Left ventricle myocardium inferior (tissue), 1 donor: ENCODE results near the gene CRK. TPM values are rescaled to one million over a fixed set of nuclear protein-coding genes. Genes with fewer than 3 reads are reported as not detected.

Experiments
- DNase-seq: peaks from one replicate; pipeline ENCODE4 v3.0.0-alpha.2; 2020
- H3K27ac ChIP-seq: fragments of 200-600 bp; replicated peaks from 2 replicates; pipeline ENCODE4 v1.8.0; 2021
- H3K27me3 ChIP-seq: fragments of 200-600 bp; 2 replicates; pipeline ENCODE4 v1.8.0; 2021; ENCODE audit warnings: low read depth
- H3K36me3 ChIP-seq: fragments of 200-600 bp; 2 replicates; pipeline ENCODE4 v1.8.0; 2021
- H3K4me1 ChIP-seq: fragments of 200-600 bp; 2 replicates; pipeline ENCODE4 v1.8.0; 2021
- H3K4me3 ChIP-seq: fragments of 200-600 bp; 2 replicates; pipeline ENCODE4 v1.8.0; 2021; ENCODE audit warnings: mild to moderate bottlenecking, moderate library complexity
- H3K9me3 ChIP-seq: fragments of 200-600 bp; replicated peaks from 2 replicates; pipeline ENCODE4 v1.8.0; 2021
- CTCF ChIP-seq: fragments of 200-600 bp; IDR thresholded peaks from 2 replicates; pipeline ENCODE4 v1.8.0; 2021; ENCODE audit warnings: antibody characterized with exemption, mild to moderate bottlenecking, borderline replicate concordance
- intact Hi-C: fragments of 100-400 bp; cut with micrococcal nuclease; formaldehyde crosslinking; loops from one replicate; pipeline ENCODE4 v1.11.0; 2022
- total RNA-seq: library from RNA; stranded (reverse); fragmentation: NEBNext Ultra II Directional; extraction: Animal tissue kit (Norgen Biotek cat#: 25700); gene quantifications from one replicate; pipeline ENCODE4 v1.2.1, GENCODE V29; 2021
- donor health status: DM: no; HTN: yes; CAD: no; lungs with severe emphysema.

CRK gene
- total RNA-seq, 1 donor from 2014 or later = 37.5 TPM

- no peak for TF ChIP-seq CTCF
- intact Hi-C loops = no loop called here
- Histone ChIP-seq H3K4me3 (peak overlapping the region; percentile 28), H3K4me1 (peaks cover 95% of the 10 kb centered on the region), H3K27me3 (no peaks in the 10 kb centered on the region), H3K36me3 (peaks cover 35% of the 10 kb centered on the region), H3K9me3 (no peaks in the 10 kb centered on the region), H3K27ac (peak overlapping the region; percentile 98)
- DNase-seq = no peak
These were observed 38.2 kb upstream of the CRK start for GRCh38 chr17:1494203-1494602.

- H3K36me3 ChIP-seq = peaks cover 35% of the 10 kb centered on the region
- no peaks in the 10 kb centered on the region for H3K9me3 ChIP-seq
- intact Hi-C loops = no loop called here
- H3K4me1 ChIP-seq = peaks cover 95% of the 10 kb centered on the region
- no peak for TF ChIP-seq CTCF
- H3K27ac ChIP-seq = peak overlapping the region; percentile 98
- H3K4me3 ChIP-seq = peak overlapping the region; percentile 84
- no peaks in the 10 kb centered on the region for H3K27me3 ChIP-seq
- peak; percentile 55 for DNase-seq
These were observed 37.4 kb upstream of the CRK start for GRCh38 chr17:1493291-1493980.

GRCh38 chr17:1492249-1493206 is 36.5 kb upstream of the CRK start, which contains the start of gene MYO1C:
Gene MYO1C, minus strand, starts transcription at chr17:1492686. Its CDS starts 199 bp downstream, at chr17:1492487.
- DNase-seq = peak; percentile 40
- intact Hi-C loops = no loop called here
- no peaks in the 10 kb centered on the region for H3K27me3 ChIP-seq
- TF ChIP-seq CTCF = no peak
- H3K4me3 ChIP-seq = peak within 1 kb of the TSS; percentile 84
- peaks cover 29% of the 10 kb centered on the region for H3K36me3 ChIP-seq
- H3K9me3 ChIP-seq = no peaks in the 10 kb centered on the region
- peaks cover 94% of the 10 kb centered on the region for H3K4me1 ChIP-seq
- H3K27ac ChIP-seq = peak within 1 kb of the TSS; percentile 98

- peaks cover 20% of the 10 kb centered on the region for H3K36me3 ChIP-seq
- no peaks in the 10 kb centered on the region for H3K27me3 ChIP-seq
- no peaks in the 10 kb centered on the region for H3K9me3 ChIP-seq
- H3K4me1 ChIP-seq = peaks cover 94% of the 10 kb centered on the region
- H3K27ac ChIP-seq = peak overlapping the region; percentile 98
- intact Hi-C loops = no loop called here
- TF ChIP-seq CTCF = no peak
- peak; percentile 79 for DNase-seq
- H3K4me3 ChIP-seq = peak overlapping the region; percentile 84
These were observed 35.6 kb upstream of the CRK start for GRCh38 chr17:1491443-1492248.
